GM12801 (cell line): ENCODE measurements around the gene SUPT4H1.

ENCODE experiments used
- TF ChIP-seq, protein P1 (sequence below): IDR thresholded peaks from one replicate; pipeline ENCODE4 v1.5.1; 2011; ENCODE audit warnings: control low read depth; ENCODE audit not compliant: insufficient read length; ENCODE audit errors: extremely low read depth

The SUPT4H1 gene

DNA sequence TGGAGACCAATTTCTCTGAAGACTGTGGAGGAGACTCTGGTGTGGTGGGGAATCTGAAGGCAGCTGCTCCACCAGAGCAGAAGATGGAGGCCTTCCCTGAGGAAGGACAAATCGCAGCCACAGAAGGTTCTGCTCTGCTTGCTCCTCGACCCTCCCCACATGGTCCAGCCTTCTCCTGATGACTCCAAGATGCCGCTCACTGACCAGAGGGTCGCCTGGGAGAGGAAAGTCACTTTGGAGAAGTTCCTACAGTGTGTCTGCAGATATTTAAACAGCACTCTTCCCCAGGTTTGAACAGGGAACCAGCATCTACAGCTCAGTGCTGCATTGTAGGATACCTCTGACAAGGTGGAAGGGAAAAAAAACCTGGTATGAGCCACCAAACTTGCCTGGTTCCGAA lies 21.0 kb upstream of the SUPT4H1 start:
- TF ChIP-seq, protein P1, sequence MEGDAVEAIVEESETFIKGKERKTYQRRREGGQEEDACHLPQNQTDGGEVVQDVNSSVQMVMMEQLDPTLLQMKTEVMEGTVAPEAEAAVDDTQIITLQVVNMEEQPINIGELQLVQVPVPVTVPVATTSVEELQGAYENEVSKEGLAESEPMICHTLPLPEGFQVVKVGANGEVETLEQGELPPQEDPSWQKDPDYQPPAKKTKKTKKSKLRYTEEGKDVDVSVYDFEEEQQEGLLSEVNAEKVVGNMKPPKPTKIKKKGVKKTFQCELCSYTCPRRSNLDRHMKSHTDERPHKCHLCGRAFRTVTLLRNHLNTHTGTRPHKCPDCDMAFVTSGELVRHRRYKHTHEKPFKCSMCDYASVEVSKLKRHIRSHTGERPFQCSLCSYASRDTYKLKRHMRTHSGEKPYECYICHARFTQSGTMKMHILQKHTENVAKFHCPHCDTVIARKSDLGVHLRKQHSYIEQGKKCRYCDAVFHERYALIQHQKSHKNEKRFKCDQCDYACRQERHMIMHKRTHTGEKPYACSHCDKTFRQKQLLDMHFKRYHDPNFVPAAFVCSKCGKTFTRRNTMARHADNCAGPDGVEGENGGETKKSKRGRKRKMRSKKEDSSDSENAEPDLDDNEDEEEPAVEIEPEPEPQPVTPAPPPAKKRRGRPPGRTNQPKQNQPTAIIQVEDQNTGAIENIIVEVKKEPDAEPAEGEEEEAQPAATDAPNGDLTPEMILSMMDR: no peak

DNA sequence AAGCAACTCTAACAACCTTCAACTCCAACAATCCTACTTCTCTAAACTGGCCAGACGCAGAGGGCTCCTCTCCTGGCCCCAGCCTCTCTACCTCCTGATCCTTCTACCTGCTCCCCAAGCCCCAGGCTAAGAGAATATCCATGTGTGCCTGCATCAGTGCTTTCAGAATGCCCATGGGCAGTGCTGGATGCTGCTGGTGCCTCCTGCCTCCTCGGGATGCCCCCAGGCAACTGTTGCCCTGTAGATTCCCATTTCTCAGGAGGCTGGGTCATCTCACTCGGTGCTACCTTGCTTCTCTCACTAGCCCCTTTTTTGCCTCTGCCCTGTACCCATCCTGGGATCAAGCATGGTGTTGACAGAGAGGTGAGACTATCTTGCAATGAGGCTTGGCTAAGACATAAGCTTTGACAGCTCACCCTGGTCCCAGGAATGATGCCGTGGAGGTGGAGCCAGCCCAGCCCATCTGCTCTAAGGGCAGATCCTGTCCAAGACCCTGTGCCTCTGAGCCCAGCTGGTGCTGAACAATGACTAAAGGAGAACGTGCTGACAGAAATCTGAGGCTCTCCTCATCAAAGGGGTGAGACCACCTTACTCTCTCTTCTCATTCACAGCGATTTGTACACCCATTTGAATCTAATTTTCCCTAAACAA lies 19.4 kb upstream of the SUPT4H1 start:
- TF ChIP-seq, protein P1: no peak

DNA sequence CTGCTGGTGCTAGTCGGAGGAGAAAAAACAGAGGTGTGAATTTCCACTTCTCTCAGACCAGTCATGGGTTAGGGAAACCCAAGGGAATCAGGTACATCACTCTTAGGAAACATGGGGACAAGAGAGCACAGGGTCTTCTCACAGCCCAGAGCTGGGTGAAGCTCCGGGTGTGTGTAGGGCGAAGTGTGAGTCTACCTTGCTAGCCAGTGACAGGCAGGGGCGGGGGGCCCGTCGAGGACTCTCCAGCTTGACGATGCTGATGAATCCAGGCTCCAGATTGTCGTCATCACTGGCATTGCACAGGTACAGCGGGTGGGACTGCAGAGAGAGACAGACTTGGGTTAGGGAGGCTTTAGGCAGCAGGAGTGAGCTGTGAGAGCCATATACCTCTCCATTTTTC lies 18.7 kb upstream of the SUPT4H1 start:
- TF ChIP-seq, protein P1: no peak

- TF ChIP-seq, protein P1: no peak
Observed at GRCh38 chr17:58370309-58370708, 18.3 kb upstream of the SUPT4H1 start.

DNA sequence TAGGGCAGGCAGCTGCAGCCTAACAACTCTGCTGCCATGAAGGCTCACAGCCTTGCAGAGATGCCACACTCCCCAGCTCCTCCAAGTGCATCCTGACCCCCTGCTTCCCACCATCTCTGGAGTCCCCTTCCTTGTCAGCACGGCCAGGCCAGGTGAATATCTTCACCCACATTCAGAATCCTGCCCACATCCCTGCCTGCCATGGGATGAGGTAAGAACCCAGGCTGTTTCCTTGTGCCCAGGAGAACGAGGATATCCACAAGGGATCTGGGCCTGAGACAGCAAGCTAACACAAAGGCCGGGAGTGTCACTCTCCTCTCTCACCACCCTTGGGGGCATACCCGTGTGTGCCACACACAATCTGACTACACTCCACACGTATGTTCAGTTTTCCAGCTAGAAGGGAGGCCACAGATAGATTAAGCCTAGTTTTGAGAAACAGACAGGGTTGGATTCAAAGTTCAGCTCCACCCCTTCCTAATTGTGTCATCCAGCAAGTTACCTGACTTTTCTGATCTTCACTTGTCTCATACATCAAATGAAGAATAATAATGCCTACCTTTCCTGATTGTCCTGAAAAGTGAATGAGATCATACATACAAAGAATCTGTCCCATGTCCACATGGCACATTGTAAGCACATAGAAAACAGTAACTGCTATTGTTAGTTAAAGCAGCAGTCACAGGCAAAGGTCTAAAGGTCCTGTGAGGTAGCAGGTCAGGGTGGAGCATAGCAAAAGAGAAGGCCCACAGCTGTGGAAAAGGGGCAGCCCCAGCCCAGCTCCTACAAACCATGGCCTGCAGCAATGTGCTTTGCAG lies 17.4 kb upstream of the SUPT4H1 start:
- TF ChIP-seq, protein P1: no peak

DNA sequence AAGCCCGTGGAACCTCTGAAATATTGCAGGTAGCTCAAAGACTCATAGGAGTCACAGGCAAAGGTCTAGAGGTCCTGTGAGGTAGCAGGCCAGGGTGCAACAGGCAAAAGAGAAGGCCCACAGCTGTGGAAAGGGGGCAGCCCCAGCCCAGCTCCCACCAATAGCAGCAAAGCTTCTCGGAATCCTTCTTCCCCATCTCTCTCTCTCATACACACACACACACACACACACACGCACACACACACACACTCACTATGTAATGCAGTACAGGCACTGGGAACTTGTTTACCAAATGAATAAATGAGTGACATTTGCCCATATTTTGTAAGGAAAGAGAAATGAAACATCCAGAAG lies 16.8 kb upstream of the SUPT4H1 start:
- TF ChIP-seq, protein P1: no peak

GRCh38 chr17:58367461-58367860 lies 15.5 kb upstream of the SUPT4H1 start:
- TF ChIP-seq, protein P1: no peak
